WERI-Rb-1 (cell line): ENCODE data around the gene UBE2U.

Experiments
- DNase-seq: peaks from one replicate; pipeline ENCODE4 v3.0.0-alpha.2; 2020
- H3K27ac ChIP-seq: fragments of 250-450 bp; sonication (Bioruptor Pico); 2 replicates; pipeline ENCODE4 v1.5.1; 2020; ENCODE audit warnings: mild to moderate bottlenecking, moderate library complexity
- H3K27me3 ChIP-seq: fragments of 250-450 bp; sonication (Bioruptor Pico); 2 replicates; pipeline ENCODE4 v1.5.1; 2021; ENCODE audit warnings: mild to moderate bottlenecking, low read depth, moderate library complexity; ENCODE audit not compliant: insufficient read depth, severe bottlenecking
- H3K36me3 ChIP-seq: fragments of 250-450 bp; sonication (Bioruptor Pico); 2 replicates; pipeline ENCODE4 v1.5.1; 2020; ENCODE audit warnings: mild to moderate bottlenecking, moderate library complexity
- H3K4me3 ChIP-seq: 2 replicates; pipeline ENCODE4 v1.5.1; 2011; ENCODE audit warnings: low read depth, mild to moderate bottlenecking, control low read depth, low read length
- H3K9me3 ChIP-seq: fragments of 250-450 bp; sonication (Bioruptor Pico); 2 replicates; pipeline ENCODE4 v1.5.1; 2021; ENCODE audit warnings: mild to moderate bottlenecking, moderate library complexity; ENCODE audit not compliant: severe bottlenecking
- TF ChIP-seq, protein P1 (sequence below): IDR thresholded peaks from 2 replicates; pipeline ENCODE4 v1.5.1; 2011; ENCODE audit warnings: low read depth, mild to moderate bottlenecking, control low read depth, inconsistent platforms, low read length

Gene UBE2U, protein sequence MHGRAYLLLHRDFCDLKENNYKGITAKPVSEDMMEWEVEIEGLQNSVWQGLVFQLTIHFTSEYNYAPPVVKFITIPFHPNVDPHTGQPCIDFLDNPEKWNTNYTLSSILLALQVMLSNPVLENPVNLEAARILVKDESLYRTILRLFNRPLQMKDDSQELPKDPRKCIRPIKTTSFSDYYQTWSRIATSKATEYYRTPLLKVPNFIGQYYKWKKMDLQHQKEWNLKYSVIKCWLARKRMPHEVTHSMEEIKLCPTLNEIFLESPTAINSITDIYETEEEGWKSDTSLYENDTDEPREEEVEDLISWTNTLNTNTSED

GRCh38 chr1:64203420-64203819 is at the start of gene UBE2U:
TSS of gene UBE2U (plus strand) at chr1:64203623. CDS start at chr1:64204051, 428 bp downstream.
- no peak within 1 kb of the TSS for H3K4me3 ChIP-seq
- TF ChIP-seq, protein P1, sequence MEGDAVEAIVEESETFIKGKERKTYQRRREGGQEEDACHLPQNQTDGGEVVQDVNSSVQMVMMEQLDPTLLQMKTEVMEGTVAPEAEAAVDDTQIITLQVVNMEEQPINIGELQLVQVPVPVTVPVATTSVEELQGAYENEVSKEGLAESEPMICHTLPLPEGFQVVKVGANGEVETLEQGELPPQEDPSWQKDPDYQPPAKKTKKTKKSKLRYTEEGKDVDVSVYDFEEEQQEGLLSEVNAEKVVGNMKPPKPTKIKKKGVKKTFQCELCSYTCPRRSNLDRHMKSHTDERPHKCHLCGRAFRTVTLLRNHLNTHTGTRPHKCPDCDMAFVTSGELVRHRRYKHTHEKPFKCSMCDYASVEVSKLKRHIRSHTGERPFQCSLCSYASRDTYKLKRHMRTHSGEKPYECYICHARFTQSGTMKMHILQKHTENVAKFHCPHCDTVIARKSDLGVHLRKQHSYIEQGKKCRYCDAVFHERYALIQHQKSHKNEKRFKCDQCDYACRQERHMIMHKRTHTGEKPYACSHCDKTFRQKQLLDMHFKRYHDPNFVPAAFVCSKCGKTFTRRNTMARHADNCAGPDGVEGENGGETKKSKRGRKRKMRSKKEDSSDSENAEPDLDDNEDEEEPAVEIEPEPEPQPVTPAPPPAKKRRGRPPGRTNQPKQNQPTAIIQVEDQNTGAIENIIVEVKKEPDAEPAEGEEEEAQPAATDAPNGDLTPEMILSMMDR: no peak
- H3K27ac ChIP-seq: no peak within 1 kb of the TSS
- no peaks in the 10 kb centered on the region for H3K9me3 ChIP-seq
- DNase-seq: no peak
- H3K27me3 ChIP-seq: no peaks in the 10 kb centered on the region
- H3K36me3 ChIP-seq: no peaks in the 10 kb centered on the region

DNA sequence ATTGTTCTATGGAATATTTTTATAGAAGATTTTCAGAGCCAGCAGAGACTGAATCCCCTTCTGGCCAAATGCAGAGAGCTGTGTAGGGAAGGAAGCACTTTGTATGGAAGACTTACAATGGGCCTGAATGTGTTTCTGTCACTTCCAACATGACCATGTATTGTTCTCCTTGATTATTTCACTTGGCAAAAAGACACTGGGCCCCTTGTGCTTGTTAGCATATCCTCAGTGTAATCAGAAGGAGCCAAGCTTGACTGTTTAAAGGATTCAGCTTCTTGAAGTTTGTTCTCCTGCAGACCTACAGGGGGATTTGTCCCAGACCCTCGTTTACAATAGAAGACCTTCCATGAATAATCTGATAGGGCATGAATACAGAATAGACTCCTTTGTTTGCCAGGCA is 48.1 kb upstream of the UBE2U start:
- DNase-seq: no peak
- TF ChIP-seq, protein P1: no peak
- Histone ChIP-seq H3K4me3 (no peak overlapping the region), H3K36me3 (no peaks in the 10 kb centered on the region), H3K27me3 (no peaks in the 10 kb centered on the region), H3K9me3 (no peaks in the 10 kb centered on the region), H3K27ac (no peak overlapping the region)

DNA sequence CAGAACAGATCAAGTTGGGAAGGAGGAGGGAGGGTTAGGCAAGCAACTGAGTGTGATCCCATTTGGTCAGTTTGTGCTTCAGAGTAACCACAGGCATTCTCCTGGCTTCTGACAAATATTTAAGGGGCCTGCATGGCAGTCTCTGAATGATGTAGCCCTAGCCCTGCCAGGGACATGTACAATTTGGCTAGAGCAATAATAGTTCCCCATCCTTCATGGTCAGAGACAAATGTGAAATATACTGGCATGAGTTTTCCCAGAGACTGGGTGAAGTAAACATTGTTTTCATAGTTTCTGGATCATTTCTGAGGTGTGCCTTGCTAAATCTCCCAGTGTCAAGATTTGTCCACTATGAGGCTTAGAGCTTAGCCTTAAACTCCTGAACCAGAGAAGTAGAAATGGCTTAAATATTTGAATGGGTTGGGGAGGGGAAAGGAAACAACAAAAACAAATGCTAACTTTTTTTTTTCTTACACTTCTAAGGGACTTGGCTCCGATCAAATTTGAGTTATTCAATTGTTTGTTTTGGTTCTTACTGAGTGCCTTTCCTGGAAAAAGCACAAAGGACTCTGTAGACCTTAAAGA is 42.0 kb upstream of the UBE2U start:
- Histone ChIP-seq H3K9me3 (no peaks in the 10 kb centered on the region), H3K36me3 (no peaks in the 10 kb centered on the region), H3K4me3 (no peak overlapping the region), H3K27me3 (no peaks in the 10 kb centered on the region), H3K27ac (no peak overlapping the region)
- TF ChIP-seq, protein P1: no peak
- DNase-seq: no peak

DNA sequence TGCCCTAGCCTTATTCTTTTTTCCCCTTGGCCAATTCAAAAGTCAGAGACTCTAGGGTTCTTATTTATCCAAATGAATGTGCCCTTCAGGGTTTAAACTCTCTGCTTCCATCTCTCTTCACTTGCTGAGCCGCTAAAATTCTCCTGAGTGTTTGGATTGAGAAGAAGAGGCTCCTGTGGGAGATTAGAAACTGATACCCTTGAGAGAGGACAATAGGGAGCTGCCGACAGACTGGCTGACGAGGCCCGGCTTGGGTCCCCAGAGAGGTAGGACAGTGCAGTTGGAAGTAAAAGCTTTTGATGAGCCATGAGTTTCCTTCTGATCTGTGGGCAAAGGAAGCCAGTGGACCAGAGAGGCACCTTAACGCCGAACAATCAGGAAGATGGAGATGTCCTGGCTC is 41.3 kb upstream of the UBE2U start:
- no peaks in the 10 kb centered on the region for H3K9me3 ChIP-seq
- H3K36me3 ChIP-seq: no peaks in the 10 kb centered on the region
- DNase-seq: peak; percentile 31
- no peaks in the 10 kb centered on the region for H3K27me3 ChIP-seq
- H3K4me3 ChIP-seq: no peak overlapping the region
- H3K27ac ChIP-seq: no peak overlapping the region
- TF ChIP-seq, protein P1: no peak

- Histone ChIP-seq H3K9me3 (no peaks in the 10 kb centered on the region), H3K36me3 (no peaks in the 10 kb centered on the region), H3K27me3 (no peaks in the 10 kb centered on the region), H3K27ac (no peak overlapping the region), H3K4me3 (no peak overlapping the region)
- TF ChIP-seq, protein P1: no peak
- DNase-seq: no peak
Observed at GRCh38 chr1:64162804-64163203, 40.6 kb upstream of the UBE2U start.
